ENCODE data around the gene FMOD. TPM values are rescaled to one million over a fixed set of nuclear protein-coding genes. Genes with fewer than 3 reads are reported as not detected.

The FMOD gene
- polyA plus RNA-seq, 4 donors: 0.89 to 59.5 (median 8.3) TPM

DNA sequence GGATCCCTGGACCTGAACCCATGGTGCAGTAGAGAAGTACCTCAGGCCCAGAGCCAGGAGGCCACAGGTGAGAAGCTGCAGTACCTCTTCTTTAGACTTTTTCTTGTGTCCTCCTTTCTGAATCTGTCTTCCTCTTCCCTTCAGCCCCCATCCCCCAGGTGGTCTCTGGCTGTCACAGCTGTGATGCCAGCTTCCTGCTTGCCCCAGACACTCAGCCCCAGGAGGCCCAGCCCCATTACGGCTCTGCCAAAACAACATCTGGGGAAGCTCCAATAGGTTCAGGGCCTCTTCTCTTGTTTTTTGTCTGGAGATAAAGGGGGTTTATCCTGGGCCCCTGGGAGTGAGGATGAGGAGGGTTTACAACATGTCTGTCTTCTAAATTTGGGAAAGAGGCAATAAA is 55.1 kb downstream of the FMOD start:
- no peaks in the 10 kb centered on the region for H3K27me3 ChIP-seq (ENCODE audit: control insufficient read depth in 3 of 3, insufficient read depth in 3 of 3, low read length in 3 of 3)
- FAIRE-seq (no peak), DNase-seq (no peak)
- H3K4me1 ChIP-seq (ENCODE audit: control insufficient read depth in 3 of 3, insufficient read depth in 2 of 3, low read depth in 1 of 3, low read length in 2 of 3): peaks cover 3 to 17% (median 11%) of the 10 kb centered on the region in 3 donors
- H3K9me3 ChIP-seq (ENCODE audit: control insufficient read depth in 2 of 2, insufficient read depth in 1 of 2, low read depth in 1 of 2, low read length in 1 of 2): peaks cover 0 to 5% of the 10 kb centered on the region in 2 donors
- H3K4me3 ChIP-seq (ENCODE audit: low read depth in 1 of 3, low read length in 3 of 3): no peak overlapping the region
- H3K27ac ChIP-seq (ENCODE audit: low read depth in 1 of 3, low read length in 2 of 3): no peak overlapping the region
- 78 to 96% (median 94%) methylated on average over 1 of the region's 1 CpG for WGBS, 3 donors
- no peaks in the 10 kb centered on the region for H3K36me3 ChIP-seq (ENCODE audit: control insufficient read depth in 3 of 3, insufficient read depth in 2 of 3, low read depth in 1 of 3, low read length in 3 of 3)

DNA sequence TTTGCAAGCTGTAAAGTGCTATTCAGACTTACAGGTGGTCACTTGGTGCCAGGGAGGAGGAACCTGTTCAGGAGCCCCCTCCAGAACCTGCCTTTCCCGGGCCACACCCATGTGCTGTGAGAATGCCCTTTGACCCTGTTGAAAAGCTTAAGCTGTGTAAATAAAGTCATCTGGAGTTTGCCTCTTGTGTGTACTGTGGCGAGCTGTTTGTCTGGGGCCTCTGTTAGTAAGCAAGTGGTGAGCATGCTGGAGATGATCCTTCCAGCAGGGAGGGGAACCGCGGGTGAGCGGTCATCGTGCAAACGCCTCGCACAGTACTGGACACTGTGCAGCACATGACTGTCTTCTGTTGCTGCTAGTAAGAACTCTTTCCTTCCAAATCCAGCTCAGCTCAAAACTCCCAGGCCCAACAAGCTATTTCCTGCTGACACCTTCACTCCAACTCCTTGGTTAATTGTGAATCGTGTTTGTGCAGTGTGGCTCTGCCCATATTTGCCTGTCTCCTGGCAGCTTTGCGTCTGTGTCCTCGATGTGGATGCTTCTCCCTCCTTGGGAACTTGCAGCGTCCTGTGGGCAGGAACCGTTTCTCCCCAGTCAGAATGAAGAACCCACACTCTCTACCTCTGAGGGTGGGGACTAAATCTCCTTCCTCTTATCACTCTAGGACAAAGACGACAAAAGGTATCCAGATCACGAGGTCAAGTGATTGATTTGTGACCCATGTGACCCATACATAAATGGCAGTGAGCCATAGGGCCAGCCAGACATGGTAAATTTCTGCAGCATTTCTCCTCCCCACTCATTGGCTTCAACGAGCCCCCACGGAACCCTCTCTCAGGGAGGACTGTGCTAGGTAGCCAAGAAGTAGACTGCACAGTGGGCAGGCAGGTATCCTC is 59.5 kb downstream of the FMOD start:
- WGBS, 3 donors: 35 to 48% (median 38%) methylated on average over 15 to 17 of the region's 17 CpGs
- peak; percentile 95 to 96 for DNase-seq
- Histone ChIP-seq H3K36me3 (ENCODE audit: control insufficient read depth in 3 of 3, insufficient read depth in 2 of 3, low read depth in 1 of 3, low read length in 3 of 3) (no peaks in the 10 kb centered on the region), H3K27ac (ENCODE audit: low read depth in 1 of 3, low read length in 2 of 3) (peak overlapping the region; percentile 95 to 99 (median 95)), H3K4me1 (ENCODE audit: control insufficient read depth in 3 of 3, insufficient read depth in 2 of 3, low read depth in 1 of 3, low read length in 2 of 3) (peaks cover 31 to 59% (median 31%) of the 10 kb centered on the region in 3 donors), H3K27me3 (ENCODE audit: control insufficient read depth in 3 of 3, insufficient read depth in 3 of 3, low read length in 3 of 3) (no peaks in the 10 kb centered on the region), H3K4me3 (ENCODE audit: low read depth in 1 of 3, low read length in 3 of 3) (no peak overlapping the region), H3K9me3 (ENCODE audit: control insufficient read depth in 2 of 2, insufficient read depth in 1 of 2, low read depth in 1 of 2, low read length in 1 of 2) (peaks cover 0 to 5% of the 10 kb centered on the region in 2 donors)
- FAIRE-seq: no peak

Other genes with a start within 250 kb of the FMOD start
- 1 to 10 TPM in 1 of 4 donors, under 1 TPM in 2, not detected in 1; 0.38 to 1.4 (median 0.54) TPM for gene ADORA1, start 223.4 kb downstream of the FMOD start, polyA plus RNA-seq
- 1 to 10 TPM in 1 of 4 donors, not detected in 3; 1.1 TPM for gene MYBPH, start 175.3 kb downstream of the FMOD start, polyA plus RNA-seq
- 1 to 10 TPM in 2 of 4 donors, under 1 TPM in 2; 0.16 to 1.6 (median 0.90) TPM for gene CHI3L1, start 164.4 kb downstream of the FMOD start, polyA plus RNA-seq
- under 1 TPM in 2 of 4 donors, not detected in 2; 0.07 to 0.43 TPM for gene CHIT1, start 121.4 kb downstream of the FMOD start, polyA plus RNA-seq
- gene BTG2, start 45.6 kb downstream of the FMOD start, polyA plus RNA-seq: 100 to 1,000 TPM in 2 of 4 donors, 10 to 100 TPM in 2; 15.9 to 193 (median 62.2) TPM
- 10 to 100 TPM in 1 of 4 donors, under 1 TPM in 3; 0.22 to 27.0 (median 0.46) TPM for gene PRELP, start 124.7 kb upstream of the FMOD start, polyA plus RNA-seq
- gene OPTC, start 143.0 kb upstream of the FMOD start, polyA plus RNA-seq: not detected

All from small intestine (tissue), 7 donors.